Activated T-helper 1 cell treated with anti-CD3 and anti-CD28 coated beads, Interleukin-12 subunit alpha, Interleukin-12 subunit beta, Interleukin-2, Interleukin-4 antibody, amounts not matched to agents 30 ng/mL and 10 ng/mL and 1 ng/mL, durations not matched to agents 14 hours and 24 hours and 36 hours (primary cell): Measurements from ENCODE around the gene CACNG7. TPM values are rescaled to one million over a fixed set of nuclear protein-coding genes. Genes with fewer than 3 reads are reported as not detected.

Experiments
- DNase-seq: peaks from one replicate; pipeline ENCODE4 v3.0.0; 2021; ENCODE audit warnings: low spot score
- H3K27ac Mint-ChIP-seq: one replicate; pipeline ENCODE4 v1.8.0; 2021; ENCODE audit warnings: mild to moderate bottlenecking, mixed read lengths
- H3K27me3 Mint-ChIP-seq: one replicate; pipeline ENCODE4 v1.8.0; 2022; ENCODE audit warnings: mild to moderate bottlenecking, moderate library complexity, mixed read lengths; ENCODE audit not compliant: insufficient read depth
- H3K36me3 Mint-ChIP-seq: one replicate; pipeline ENCODE4 v1.8.0; 2021; ENCODE audit warnings: low read depth, mixed read lengths
- H3K4me1 Mint-ChIP-seq: one replicate; pipeline ENCODE4 v1.8.0; 2021; ENCODE audit warnings: low read depth, mixed read lengths
- H3K4me3 Mint-ChIP-seq: one replicate; pipeline ENCODE4 v1.8.0; 2021; ENCODE audit warnings: mild to moderate bottlenecking, moderate library complexity, mixed read lengths
- H3K9me3 Mint-ChIP-seq: one replicate; pipeline ENCODE4 v1.8.0; 2021; ENCODE audit warnings: mixed read lengths
- intact Hi-C: fragments of 100-400 bp; cut with micrococcal nuclease; formaldehyde crosslinking; loops from one replicate; pipeline ENCODE4 v1.15.1; 2024
- total RNA-seq: library from RNA; stranded (reverse); gene quantifications from 2 replicates; pipeline ENCODE4 v1.2.3, GENCODE V29; 2022

CACNG7 gene
- total RNA-seq, 1 donor from 2014 or later = not detected

DNA sequence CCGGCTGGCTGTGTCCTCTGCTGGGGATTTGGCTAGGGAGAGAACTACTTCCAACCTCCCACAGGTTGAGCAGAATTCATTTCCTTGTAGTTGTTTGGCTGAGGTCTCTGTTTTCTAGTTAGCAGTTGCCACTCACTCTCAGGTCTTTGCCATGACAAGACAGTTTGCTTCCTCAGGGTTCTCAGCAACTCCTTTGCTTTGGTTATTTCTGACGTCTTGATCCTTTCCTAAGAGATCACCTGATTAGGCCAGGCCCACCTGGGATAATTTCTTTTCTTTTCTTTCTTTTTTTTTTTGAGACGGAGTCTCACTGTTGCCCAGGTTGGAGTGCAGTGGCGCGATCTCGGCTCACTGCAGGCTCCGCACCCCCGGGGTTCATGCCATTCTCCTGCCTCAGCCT is 44.3 kb downstream of the CACNG7 start:
- H3K4me3 Mint-ChIP-seq = no peak overlapping the region
- no peaks in the 10 kb centered on the region for H3K4me1 Mint-ChIP-seq
- DNase-seq = no peak
- no peaks in the 10 kb centered on the region for H3K9me3 Mint-ChIP-seq
- intact Hi-C loops = no loop called here
- no peak overlapping the region for H3K27ac Mint-ChIP-seq
- H3K27me3 Mint-ChIP-seq = peaks cover 19% of the 10 kb centered on the region
- no peaks in the 10 kb centered on the region for H3K36me3 Mint-ChIP-seq

DNA sequence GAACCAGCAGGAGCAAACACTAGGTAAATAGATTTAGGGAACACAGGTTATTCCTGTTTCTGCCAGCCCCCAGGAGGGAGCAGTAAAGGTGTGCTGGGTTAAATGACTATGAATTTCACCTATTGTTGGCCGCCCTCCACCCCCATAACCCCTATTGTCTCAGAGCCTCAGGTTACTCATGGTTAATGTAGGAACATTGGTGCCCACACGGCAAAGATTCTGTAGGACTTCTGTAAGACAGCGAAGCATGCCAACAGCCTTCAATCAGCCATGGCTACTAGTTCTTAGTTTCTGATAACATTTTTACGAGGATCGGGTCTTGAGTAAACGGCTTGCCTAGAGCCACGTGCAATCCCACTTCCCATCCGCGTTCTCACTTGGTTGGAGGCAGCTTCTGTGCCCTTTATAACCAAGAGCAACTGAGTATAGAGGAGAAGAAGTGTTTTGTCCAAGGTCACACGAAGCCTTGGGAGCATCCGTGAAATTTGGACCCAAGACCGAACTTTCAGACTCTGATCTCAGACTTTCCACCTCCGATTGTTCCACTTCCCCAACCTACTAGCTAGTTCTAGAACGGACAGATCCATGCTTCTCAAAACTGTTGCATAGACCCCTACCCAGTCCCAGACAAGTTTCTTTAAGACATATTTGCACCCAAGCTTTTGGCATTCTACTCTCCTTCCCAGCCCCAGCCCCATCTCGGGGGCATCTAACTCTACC is 48.5 kb downstream of the CACNG7 start:
- no peaks in the 10 kb centered on the region for H3K36me3 Mint-ChIP-seq
- intact Hi-C loops = no loop called here

DNA sequence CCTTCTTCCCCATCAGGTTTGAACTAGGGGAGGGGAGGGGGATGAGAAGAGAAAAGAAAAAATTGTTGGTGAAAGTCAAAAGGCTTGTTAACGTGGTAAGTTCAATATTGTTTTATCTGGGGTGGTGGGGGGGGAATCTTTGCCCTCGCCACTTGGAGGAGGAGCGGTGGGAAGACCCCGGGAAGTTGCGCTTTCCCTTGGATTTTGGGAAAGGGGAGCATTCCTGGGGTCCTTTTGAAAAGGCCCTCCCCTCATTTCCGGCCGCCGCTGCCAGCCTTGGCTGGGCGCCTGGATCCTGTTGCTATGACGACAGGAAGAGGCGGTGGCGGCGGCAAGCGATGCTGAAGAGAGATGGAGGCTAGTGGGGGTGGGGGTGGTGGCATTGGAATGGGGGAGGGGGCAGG is 49.1 kb downstream of the CACNG7 start:
- no peaks in the 10 kb centered on the region for H3K4me1 Mint-ChIP-seq
- intact Hi-C loops = no loop called here
- H3K27ac Mint-ChIP-seq = no peak overlapping the region
- no peaks in the 10 kb centered on the region for H3K9me3 Mint-ChIP-seq
- peaks cover 55% of the 10 kb centered on the region for H3K27me3 Mint-ChIP-seq
- no peak for DNase-seq
- H3K36me3 Mint-ChIP-seq = no peaks in the 10 kb centered on the region
- H3K4me3 Mint-ChIP-seq = no peak overlapping the region

More for the DNA sequence above, 48.5 kb downstream of the CACNG7 start:
- peaks cover 53% of the 10 kb centered on the region for H3K27me3 Mint-ChIP-seq
- H3K4me1 Mint-ChIP-seq = no peaks in the 10 kb centered on the region
- no peaks in the 10 kb centered on the region for H3K9me3 Mint-ChIP-seq
- no peak overlapping the region for H3K4me3 Mint-ChIP-seq
- DNase-seq = no peak
- no peak overlapping the region for H3K27ac Mint-ChIP-seq

DNA sequence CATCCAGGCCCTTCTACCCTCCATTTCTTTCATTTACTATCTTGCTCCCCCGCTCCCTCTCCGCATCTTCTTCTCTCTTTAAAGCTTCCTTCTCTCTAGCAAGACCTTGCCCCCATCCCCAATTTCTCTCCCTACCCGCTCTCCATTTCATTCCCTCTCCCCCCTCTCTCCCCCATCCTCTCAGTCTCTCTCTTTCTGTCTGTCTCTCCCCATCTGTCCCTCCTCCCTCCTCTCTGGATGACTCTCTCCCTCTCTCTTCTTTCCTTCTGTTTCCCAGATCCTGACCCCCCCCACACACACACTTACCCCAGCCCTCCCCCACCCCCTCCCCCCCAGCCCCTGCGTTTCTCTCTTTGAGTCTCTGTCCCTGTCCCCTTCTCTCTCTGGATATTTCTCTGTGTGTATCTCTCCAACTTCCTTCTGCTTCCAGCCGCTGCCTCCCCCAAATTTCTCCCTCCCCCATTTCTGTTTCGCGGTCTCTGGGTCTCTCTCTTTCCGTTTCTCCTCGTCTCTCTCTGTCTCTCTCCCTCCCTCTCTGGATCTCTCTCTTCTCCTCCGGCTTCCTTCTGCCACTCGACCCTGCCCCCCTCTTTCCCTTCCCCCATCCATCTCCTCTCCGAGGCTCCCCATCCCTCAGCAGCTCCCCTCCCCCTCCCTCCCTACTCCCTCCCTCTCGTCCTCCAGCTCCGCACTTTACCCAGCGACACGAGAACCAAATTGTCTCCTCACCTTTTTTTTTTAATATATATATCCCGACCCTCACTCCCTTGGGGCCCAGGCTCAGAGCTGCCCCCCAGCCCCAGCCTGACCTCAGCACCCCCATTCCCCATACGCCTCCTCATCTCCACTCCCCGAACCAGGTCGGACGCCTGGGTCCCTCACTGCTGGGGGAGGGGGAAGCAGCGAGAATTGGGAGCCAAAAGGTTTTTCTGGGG is 50.0 kb downstream of the CACNG7 start:
- Mint-ChIP-seq H3K27ac (no peak overlapping the region), H3K4me1 (no peaks in the 10 kb centered on the region), H3K9me3 (no peaks in the 10 kb centered on the region), H3K27me3 (peaks cover 64% of the 10 kb centered on the region), H3K36me3 (no peaks in the 10 kb centered on the region), H3K4me3 (no peak overlapping the region)
- no peak for DNase-seq
- intact Hi-C loops = no loop called here

DNA sequence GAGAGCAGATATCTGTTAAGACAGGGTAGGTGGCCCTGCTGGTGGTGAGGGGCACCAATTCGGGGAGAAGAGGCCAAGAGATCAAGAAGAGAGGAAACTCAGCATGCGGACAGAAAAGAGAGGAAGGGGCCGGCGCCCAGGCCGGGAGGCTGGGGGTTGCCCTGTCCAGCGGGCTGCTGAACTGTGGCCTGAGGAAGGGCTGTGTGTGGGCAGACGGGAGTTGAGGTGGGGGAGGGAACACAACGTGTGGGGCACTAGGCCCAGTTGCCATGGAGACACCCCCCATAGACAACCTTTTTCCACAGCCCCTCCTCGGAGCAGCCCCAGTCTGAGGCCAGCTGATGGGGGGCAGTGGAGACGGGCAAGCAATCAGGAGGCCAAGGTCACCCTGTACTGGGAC is 51.1 kb downstream of the CACNG7 start:
- Mint-ChIP-seq H3K27ac (no peak overlapping the region), H3K9me3 (no peaks in the 10 kb centered on the region), H3K4me1 (no peaks in the 10 kb centered on the region), H3K36me3 (no peaks in the 10 kb centered on the region), H3K4me3 (no peak overlapping the region), H3K27me3 (peaks cover 75% of the 10 kb centered on the region)
- DNase-seq = no peak
- intact Hi-C loops = no loop called here

DNA sequence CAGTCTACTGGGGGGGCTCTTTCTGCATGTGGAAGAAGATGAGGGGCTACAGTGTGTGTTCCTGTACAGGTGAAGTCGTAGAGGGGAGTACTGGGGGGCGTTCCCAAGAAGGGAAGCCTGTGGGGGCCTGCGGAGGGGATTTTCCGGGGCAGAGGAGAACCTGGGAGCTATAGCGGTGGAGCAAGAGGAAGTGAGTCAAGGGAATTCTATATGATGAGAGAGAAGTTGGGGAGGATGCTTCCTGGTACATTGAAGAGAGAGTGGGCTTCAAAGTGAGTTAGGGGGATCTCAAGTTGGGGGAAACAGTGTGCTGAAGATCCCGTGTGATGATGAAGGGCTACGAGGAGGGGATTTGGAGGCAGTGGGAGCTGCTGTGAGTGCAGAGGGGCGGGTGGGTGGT is 51.8 kb downstream of the CACNG7 start:
- intact Hi-C loops = no loop called here
- Mint-ChIP-seq H3K27ac (no peak overlapping the region), H3K27me3 (peaks cover 73% of the 10 kb centered on the region), H3K9me3 (no peaks in the 10 kb centered on the region), H3K36me3 (no peaks in the 10 kb centered on the region), H3K4me3 (no peak overlapping the region), H3K4me1 (no peaks in the 10 kb centered on the region)
- DNase-seq = no peak

DNA sequence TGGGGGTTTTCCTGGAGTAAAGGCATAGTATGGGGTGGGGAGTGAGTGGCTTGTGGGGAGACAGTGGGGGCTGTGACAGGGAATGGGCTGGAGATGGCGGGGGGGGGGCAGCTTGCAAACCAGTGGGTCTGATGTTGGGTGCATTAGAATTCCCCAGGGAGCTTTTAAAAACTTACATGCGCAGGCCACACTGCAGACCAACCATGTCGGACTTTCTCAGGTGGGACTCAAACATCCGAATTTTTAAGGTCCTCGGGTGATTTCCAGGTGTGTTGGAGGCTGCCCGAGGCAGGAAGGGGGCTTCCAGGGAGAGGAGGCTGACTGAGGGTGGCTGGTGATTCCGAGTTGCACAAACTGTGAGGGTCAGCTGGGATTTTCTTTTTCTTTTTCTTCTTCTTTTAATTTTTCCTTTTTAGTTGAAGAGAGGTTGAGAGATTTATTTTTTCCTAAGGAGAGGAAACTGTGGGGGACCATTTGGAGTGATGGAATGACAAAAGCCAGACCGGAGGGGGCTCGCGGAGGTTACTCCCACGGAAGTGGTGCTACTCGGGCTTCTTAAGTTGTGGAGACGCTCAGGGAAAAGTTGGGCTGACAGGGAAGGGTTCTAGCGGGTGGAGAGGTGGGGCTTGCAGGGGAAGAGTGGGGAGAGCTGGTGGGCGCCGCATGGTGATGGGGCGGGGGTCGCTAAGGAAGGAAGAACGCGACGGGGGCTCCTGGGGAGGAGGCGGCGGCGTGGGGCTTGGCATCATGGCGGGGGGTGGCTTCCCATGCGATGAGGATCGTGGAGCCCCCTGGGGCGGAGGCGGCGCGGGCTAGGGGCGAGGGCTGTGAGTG is 52.7 kb downstream of the CACNG7 start:
- Mint-ChIP-seq H3K4me3 (no peak overlapping the region), H3K27ac (no peak overlapping the region), H3K27me3 (peaks cover 70% of the 10 kb centered on the region), H3K9me3 (no peaks in the 10 kb centered on the region), H3K36me3 (no peaks in the 10 kb centered on the region), H3K4me1 (no peaks in the 10 kb centered on the region)
- intact Hi-C loops = no loop called here
- DNase-seq = no peak

DNA sequence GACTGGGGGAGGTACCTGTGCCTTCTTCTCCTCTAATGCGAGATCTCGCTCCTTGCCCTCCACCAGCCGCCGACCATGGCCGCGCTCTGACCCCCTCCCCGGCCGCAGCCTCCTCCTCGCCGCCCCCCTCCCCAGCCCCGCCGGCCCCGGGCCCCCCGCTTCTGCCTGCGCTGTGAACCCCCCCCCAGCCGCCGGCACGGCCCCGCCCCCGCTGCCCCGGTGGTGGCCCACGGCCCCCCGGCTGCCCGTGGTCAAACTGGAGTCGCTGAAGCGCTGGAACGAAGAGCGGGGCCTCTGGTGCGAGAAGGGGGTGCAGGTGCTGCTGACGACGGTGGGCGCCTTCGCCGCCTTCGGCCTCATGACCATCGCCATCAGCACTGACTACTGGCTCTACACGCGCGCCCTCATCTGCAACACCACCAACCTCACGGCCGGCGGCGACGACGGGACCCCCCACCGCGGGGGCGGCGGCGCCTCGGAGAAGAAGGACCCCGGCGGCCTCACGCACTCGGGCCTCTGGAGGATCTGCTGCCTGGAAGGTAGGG is 53.9 kb downstream of the CACNG7 start, which contains the start of gene CACNG8:
CACNG8 (plus strand) TSS at position 51 of the 545 bp plus-strand sequence.
- Mint-ChIP-seq H3K9me3 (no peaks in the 10 kb centered on the region), H3K36me3 (no peaks in the 10 kb centered on the region), H3K27ac (no peak within 1 kb of the TSS), H3K4me3 (no peak within 1 kb of the TSS), H3K27me3 (peaks cover 60% of the 10 kb centered on the region), H3K4me1 (no peaks in the 10 kb centered on the region)
- DNase-seq = no peak
- intact Hi-C loops = no loop called here

DNA sequence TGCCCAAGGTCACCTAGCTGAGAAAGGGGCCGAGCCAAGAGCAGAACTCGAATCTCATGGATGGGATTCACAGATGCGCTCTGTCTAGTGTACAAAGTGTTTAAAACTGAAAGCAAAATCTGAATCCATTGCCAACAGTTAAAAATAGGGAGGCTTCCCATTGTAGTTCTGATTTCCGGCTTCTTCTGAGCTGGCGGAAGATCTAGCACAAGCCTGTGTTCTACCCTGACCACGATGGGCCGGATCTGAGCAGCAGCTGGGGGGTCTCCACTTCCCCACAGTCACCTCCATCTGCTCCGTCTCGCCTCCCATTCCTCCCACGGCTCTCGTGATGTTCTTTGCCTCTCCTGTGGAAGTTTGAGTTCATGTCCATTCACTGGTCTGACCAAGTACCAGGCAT is 56.0 kb downstream of the CACNG7 start:
- H3K4me1 Mint-ChIP-seq = no peaks in the 10 kb centered on the region
- no peaks in the 10 kb centered on the region for H3K9me3 Mint-ChIP-seq
- DNase-seq = no peak
- peaks cover 47% of the 10 kb centered on the region for H3K27me3 Mint-ChIP-seq
- H3K36me3 Mint-ChIP-seq = no peaks in the 10 kb centered on the region
- intact Hi-C loops = no loop called here
- no peak overlapping the region for H3K27ac Mint-ChIP-seq
- H3K4me3 Mint-ChIP-seq = no peak overlapping the region

DNA sequence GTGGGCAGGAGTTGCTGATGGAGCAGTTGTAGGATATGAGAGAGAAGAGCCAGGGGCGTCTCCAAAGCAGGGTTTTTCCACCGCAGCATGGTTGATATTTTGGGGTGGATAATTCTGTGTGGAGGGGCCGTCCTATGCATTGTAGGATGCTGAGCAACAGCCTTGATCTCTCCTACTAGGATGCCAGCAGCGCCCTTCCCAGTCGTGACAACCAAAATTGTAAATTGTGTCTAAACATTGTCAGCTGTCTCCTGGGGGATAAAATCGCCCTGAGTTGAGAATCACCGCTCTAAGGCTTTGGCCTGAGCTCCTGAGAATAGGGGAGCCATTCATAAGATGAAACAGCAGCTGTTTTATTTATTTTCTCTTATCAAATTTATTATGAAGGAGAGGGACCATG is 57.9 kb downstream of the CACNG7 start:
- intact Hi-C loops = no loop called here
- no peak overlapping the region for H3K4me3 Mint-ChIP-seq
- H3K4me1 Mint-ChIP-seq = no peaks in the 10 kb centered on the region
- no peak for DNase-seq
- no peaks in the 10 kb centered on the region for H3K36me3 Mint-ChIP-seq
- H3K9me3 Mint-ChIP-seq = no peaks in the 10 kb centered on the region
- H3K27ac Mint-ChIP-seq = no peak overlapping the region
- peaks cover 36% of the 10 kb centered on the region for H3K27me3 Mint-ChIP-seq

DNA sequence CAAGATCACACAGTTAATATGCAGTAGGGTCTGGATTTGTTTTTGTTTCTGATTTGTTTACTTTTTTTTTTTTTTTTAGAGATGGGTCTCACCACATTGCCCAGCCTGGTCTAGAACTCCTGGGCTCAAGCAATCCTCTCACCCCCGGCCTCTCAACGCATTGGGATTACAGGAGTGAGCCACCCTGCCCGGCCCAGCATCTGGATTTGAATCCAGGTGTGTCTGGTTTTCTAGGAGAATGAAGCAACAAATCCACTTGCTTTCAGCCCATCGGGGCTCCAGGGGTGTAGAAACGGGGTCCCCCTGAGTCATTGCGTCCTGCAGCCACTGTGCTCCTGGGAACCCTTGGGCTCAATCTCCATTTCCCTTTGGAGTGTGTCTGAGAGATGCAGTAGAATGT is 60.3 kb downstream of the CACNG7 start:
- Mint-ChIP-seq H3K9me3 (no peaks in the 10 kb centered on the region), H3K4me1 (no peaks in the 10 kb centered on the region), H3K4me3 (no peak overlapping the region), H3K36me3 (no peaks in the 10 kb centered on the region), H3K27ac (no peak overlapping the region), H3K27me3 (peaks cover 31% of the 10 kb centered on the region)
- no peak for DNase-seq
- intact Hi-C loops = no loop called here

DNA sequence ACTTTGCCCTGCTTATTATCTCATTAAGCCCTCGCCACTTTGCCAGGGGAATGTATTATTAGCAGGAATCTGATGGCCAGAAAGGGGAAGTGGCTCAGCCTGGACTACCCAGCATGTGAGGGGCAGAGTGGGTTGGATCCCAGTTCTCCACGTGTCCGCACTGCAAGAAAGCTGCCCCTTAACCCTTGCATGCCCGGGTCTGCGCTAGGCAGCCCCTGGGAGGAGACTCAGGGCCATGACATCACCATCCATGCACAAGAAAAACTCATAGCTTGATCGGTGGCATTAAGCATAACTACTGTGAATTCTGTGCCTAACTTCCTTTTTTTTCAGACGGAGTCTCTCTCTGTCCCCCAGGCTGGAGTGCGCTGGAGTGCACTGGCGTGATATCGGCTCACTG is 62.6 kb downstream of the CACNG7 start:
- H3K27ac Mint-ChIP-seq = no peak overlapping the region
- no peaks in the 10 kb centered on the region for H3K9me3 Mint-ChIP-seq
- intact Hi-C loops = no loop called here
- no peak overlapping the region for H3K4me3 Mint-ChIP-seq
- no peaks in the 10 kb centered on the region for H3K4me1 Mint-ChIP-seq
- peaks cover 26% of the 10 kb centered on the region for H3K27me3 Mint-ChIP-seq
- no peaks in the 10 kb centered on the region for H3K36me3 Mint-ChIP-seq
- no peak for DNase-seq
